K562 (cell line): Measurements from ENCODE around the gene RNF166. TPM values are rescaled to one million over a fixed set of nuclear protein-coding genes. Genes with fewer than 3 reads are reported as not detected.
A peak's percentile ranks its signal among the peaks of the same experiment; 100 is the strongest.

ENCODE experiments used
- BACH1 ChIP-seq: fragments of 200-800 bp; sonication (Bioruptor generic); IDR thresholded peaks from 2 replicates; pipeline ENCODE4 v1.6.1; 2016; ENCODE audit warnings: missing genetic modification characterization, missing compliant biosample characterization
- CCAR2 ChIP-seq: fragments of 200-400 bp; formaldehyde crosslinking; IDR thresholded peaks from 2 replicates; pipeline ENCODE4 v1.6.1; 2017; ENCODE audit warnings: mild to moderate bottlenecking, low read depth, low read length
- CREBBP ChIP-seq: IDR thresholded peaks from one replicate; pipeline ENCODE4 v1.6.1; 2012; ENCODE audit warnings: low read depth, mild to moderate bottlenecking, control low read depth, inconsistent platforms, low read length
- EP400 ChIP-seq: fragments of 450-650 bp; IDR thresholded peaks from 2 replicates; pipeline ENCODE4 v1.6.1; 2017; ENCODE audit warnings: antibody characterized with exemption, mild to moderate bottlenecking, moderate library complexity
- GABPB1 ChIP-seq: sonication (generic); formaldehyde crosslinking; IDR thresholded peaks from 2 replicates; pipeline ENCODE4 v1.8.0; 2022; ENCODE audit warnings: mild to moderate bottlenecking, missing genetic modification reagents
- HDGF ChIP-seq: fragments of 450-650 bp; IDR thresholded peaks from 2 replicates; pipeline ENCODE4 v1.6.1; 2016
- IRF2 ChIP-seq: sonication (generic); formaldehyde crosslinking; IDR thresholded peaks from 2 replicates; pipeline ENCODE4 v1.8.1; 2022; ENCODE audit warnings: mild to moderate bottlenecking, missing genetic modification reagents
- MECOM ChIP-seq: fragments of 250-450 bp; sonication (Bioruptor Pico); IDR thresholded peaks from 2 replicates; pipeline ENCODE4 v1.8.0; 2022; ENCODE audit warnings: inconsistent platforms
- OTX1 ChIP-seq: fragments of 450-650 bp; formaldehyde crosslinking; IDR thresholded peaks from 2 replicates; pipeline ENCODE4 v1.4.0; 2022; ENCODE audit warnings: mild to moderate bottlenecking
- RFX1 ChIP-seq: fragments of 450-650 bp; IDR thresholded peaks from 2 replicates; pipeline ENCODE4 v1.6.1; 2016; ENCODE audit warnings: mild to moderate bottlenecking, moderate library complexity
- RFX5 ChIP-seq: IDR thresholded peaks from 2 replicates; pipeline ENCODE4 v1.6.1; 2011; ENCODE audit warnings: low read depth, mild to moderate bottlenecking, improper control_type of control experiment, low read length
- SIN3A ChIP-seq, 2 experiments: fragments of 150-350 bp in 1 of 2; IDR thresholded peaks; 2 replicates each; pipeline ENCODE4 v1.6.1; 2011 to 2016; ENCODE audit warnings: borderline replicate concordance in 2 of 2, low read depth in 2 of 2, low read length in 2 of 2, mild to moderate bottlenecking in 2 of 2, moderate library complexity in 2 of 2; ENCODE audit not compliant: control insufficient read depth in 1 of 2
- YY1 ChIP-seq, 3 experiments: IDR thresholded peaks; 2 replicates each; pipeline ENCODE4 v1.6.1; 2011; ENCODE audit warnings: low read length in 2 of 3, mild to moderate bottlenecking in 2 of 3, moderate library complexity in 2 of 3, borderline replicate concordance in 1 of 3, control low read depth in 1 of 3, low read depth in 1 of 3; ENCODE audit not compliant: insufficient read depth in 3 of 3, insufficient replicate concordance in 2 of 3, control insufficient read depth in 1 of 3, insufficient read length in 1 of 3; ENCODE audit errors: extremely low read depth in 1 of 3
- ZBTB9 ChIP-seq: fragments of 450-650 bp; formaldehyde crosslinking; IDR thresholded peaks from 2 replicates; pipeline ENCODE4 v1.4.0; 2020; ENCODE audit warnings: mild to moderate bottlenecking, moderate library complexity
- ZNF174 ChIP-seq: fragments of 250-450 bp; sonication (Bioruptor Pico); IDR thresholded peaks from 2 replicates; pipeline ENCODE4 v1.4.0; 2020; ENCODE audit warnings: mild to moderate bottlenecking
- ZNF778 ChIP-seq: fragments of 450-650 bp; formaldehyde crosslinking; IDR thresholded peaks from 2 replicates; pipeline ENCODE4 v1.4.0; 2020; ENCODE audit warnings: mild to moderate bottlenecking, moderate library complexity
- polyA plus RNA-seq, 8 experiments: library from polyadenylated mRNA; depleted of rRNA in 4 of 8; stranded (reverse) in 5 of 8; unstranded in 3 of 8; fragments of >200 nt; fragmentation: Nextera tagmentation in 2 of 8; fragmentation: Illumina TruSeq in 1 of 8; extraction: Ambion mirVana in 2 of 8; extraction: Trizol in 1 of 8; gene quantifications; 2 replicates each; pipeline versions ENCODE4 v1.2.1 to v1.2.3, GENCODE V29; 2011 to 2014; ENCODE audit warnings: inconsistent platforms in 1 of 8, missing spikeins in 1 of 8
- total RNA-seq, 7 experiments: library from RNA; depleted of rRNA in 6 of 7; stranded (reverse); fragments of >200 nt in 6 of 7; fragmentation: Illumina TruSeq in 2 of 7; extraction: Trizol in 2 of 7; gene quantifications; 2 replicates each; pipeline versions ENCODE4 v1.2.1 to v1.2.3, GENCODE V29; 2011 to 2021; ENCODE audit warnings: low replicate concordance in 1 of 7
- TF ChIP-seq, protein P1 (sequence below), 2 experiments: fragments of 450-650 bp; IDR thresholded peaks; 2 replicates each; pipeline ENCODE4 v1.6.1; 2018; ENCODE audit warnings: mild to moderate bottlenecking in 2 of 2, low read depth in 1 of 2; ENCODE audit not compliant: partially characterized antibody in 2 of 2
- TF ChIP-seq, protein P2 (sequence below): fragments of 250-450 bp; sonication (Bioruptor Pico); IDR thresholded peaks from 2 replicates; pipeline ENCODE4 v1.5.0; 2021; ENCODE audit warnings: mild to moderate bottlenecking, borderline replicate concordance

Gene RNF166
- total and polyA plus RNA-seq, 9 of the 15 experiments (the other 6 are each of a cell fraction or from before 2014, with no cell fraction given): 0.56 to 60.3 (median 19.5) TPM

- TF ChIP-seq GABPB1 (CRISPR knock-in tag) (peak; percentile 25; the same call in 1 of the 2 replicates), ZNF778 (CRISPR knock-in tag) (no peak), RFX1 (no peak), CREBBP (no peak), ZNF174 (CRISPR knock-in tag) (no peak), EP400 (no peak), SIN3A (IDR thresholded peaks at IDR 0.05; ENCODE audit: borderline replicate concordance in 2 of 2, control insufficient read depth in 1 of 2, low read depth in 2 of 2, low read length in 2 of 2) (no peak), CCAR2 (no peak), YY1 (IDR thresholded peaks at IDR 0.05; ENCODE audit: borderline replicate concordance in 1 of 3, control insufficient read depth in 1 of 3, extremely low read depth in 1 of 3, insufficient read depth in 3 of 3, insufficient read length in 1 of 3, insufficient replicate concordance in 2 of 3, low read depth in 1 of 3, low read length in 2 of 3) (no peak), IRF2 (peak; percentile 58; the same call in 1 of the 2 replicates), MECOM (CRISPR knock-in tag) (no peak), ZBTB9 (CRISPR knock-in tag) (no peak), HDGF (no peak), RFX5 (no peak), OTX1 (CRISPR knock-in tag) (no peak), BACH1 (tag) (no peak)
- TF ChIP-seq, protein P1, sequence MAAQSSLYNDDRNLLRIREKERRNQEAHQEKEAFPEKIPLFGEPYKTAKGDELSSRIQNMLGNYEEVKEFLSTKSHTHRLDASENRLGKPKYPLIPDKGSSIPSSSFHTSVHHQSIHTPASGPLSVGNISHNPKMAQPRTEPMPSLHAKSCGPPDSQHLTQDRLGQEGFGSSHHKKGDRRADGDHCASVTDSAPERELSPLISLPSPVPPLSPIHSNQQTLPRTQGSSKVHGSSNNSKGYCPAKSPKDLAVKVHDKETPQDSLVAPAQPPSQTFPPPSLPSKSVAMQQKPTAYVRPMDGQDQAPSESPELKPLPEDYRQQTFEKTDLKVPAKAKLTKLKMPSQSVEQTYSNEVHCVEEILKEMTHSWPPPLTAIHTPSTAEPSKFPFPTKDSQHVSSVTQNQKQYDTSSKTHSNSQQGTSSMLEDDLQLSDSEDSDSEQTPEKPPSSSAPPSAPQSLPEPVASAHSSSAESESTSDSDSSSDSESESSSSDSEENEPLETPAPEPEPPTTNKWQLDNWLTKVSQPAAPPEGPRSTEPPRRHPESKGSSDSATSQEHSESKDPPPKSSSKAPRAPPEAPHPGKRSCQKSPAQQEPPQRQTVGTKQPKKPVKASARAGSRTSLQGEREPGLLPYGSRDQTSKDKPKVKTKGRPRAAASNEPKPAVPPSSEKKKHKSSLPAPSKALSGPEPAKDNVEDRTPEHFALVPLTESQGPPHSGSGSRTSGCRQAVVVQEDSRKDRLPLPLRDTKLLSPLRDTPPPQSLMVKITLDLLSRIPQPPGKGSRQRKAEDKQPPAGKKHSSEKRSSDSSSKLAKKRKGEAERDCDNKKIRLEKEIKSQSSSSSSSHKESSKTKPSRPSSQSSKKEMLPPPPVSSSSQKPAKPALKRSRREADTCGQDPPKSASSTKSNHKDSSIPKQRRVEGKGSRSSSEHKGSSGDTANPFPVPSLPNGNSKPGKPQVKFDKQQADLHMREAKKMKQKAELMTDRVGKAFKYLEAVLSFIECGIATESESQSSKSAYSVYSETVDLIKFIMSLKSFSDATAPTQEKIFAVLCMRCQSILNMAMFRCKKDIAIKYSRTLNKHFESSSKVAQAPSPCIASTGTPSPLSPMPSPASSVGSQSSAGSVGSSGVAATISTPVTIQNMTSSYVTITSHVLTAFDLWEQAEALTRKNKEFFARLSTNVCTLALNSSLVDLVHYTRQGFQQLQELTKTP (IDR thresholded peaks at IDR 0.05; ENCODE audit: low read depth in 1 of 2, partially characterized antibody in 2 of 2): no peak
- TF ChIP-seq, protein P2, sequence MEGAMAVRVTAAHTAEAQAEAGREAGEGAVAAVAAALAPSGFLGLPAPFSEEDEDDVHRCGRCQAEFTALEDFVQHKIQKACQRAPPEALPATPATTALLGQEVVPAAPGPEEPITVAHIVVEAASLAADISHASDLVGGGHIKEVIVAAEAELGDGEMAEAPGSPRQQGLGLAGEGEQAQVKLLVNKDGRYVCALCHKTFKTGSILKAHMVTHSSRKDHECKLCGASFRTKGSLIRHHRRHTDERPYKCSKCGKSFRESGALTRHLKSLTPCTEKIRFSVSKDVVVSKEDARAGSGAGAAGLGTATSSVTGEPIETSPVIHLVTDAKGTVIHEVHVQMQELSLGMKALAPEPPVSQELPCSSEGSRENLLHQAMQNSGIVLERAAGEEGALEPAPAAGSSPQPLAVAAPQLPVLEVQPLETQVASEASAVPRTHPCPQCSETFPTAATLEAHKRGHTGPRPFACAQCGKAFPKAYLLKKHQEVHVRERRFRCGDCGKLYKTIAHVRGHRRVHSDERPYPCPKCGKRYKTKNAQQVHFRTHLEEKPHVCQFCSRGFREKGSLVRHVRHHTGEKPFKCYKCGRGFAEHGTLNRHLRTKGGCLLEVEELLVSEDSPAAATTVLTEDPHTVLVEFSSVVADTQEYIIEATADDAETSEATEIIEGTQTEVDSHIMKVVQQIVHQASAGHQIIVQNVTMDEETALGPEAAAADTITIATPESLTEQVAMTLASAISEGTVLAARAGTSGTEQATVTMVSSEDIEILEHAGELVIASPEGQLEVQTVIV: no peak
These were observed 41.5 kb upstream of the RNF166 start (continued) for GRCh38 chr16:88747588-88748301.
